Bone marrow (tissue), 2 donors: ENCODE measurements around the gene FAM229A.
"Not testable (repeated sequence)": the region's sequence is repeated elsewhere in the genome, so short reads cannot be mapped to it uniquely, and the experiment has no call there.

Experiments
- DNase-seq, 2 donors: peaks; one replicate each; lab custom pipeline; 2025; lab: John Stamatoyannopoulos, UW

The FAM229A gene

GRCh38 chr1:32377541-32378220, 15.4 kb upstream of the FAM229A start:
- DNase-seq = no peak

DNA sequence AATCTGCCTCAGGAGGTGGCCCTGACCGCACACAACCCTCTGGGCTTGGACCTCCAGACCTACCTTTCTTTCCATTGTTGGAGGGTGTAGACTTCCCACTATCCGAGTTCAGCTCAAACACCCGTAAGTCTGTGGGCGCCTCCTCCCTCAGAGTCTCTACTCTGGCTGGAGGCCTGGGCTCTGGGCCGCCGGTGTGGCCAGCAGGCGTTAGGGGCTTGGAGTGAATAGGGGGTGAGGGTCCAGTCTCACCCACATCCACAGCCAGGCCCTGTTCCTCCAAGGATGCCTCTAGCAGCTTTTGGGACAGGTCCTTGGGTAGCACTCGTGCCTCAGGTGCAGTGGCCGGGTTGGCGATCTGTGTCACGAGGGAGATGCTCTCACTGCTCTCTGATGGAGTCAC, 13.9 kb upstream of the FAM229A start:
- no peak for DNase-seq

DNA sequence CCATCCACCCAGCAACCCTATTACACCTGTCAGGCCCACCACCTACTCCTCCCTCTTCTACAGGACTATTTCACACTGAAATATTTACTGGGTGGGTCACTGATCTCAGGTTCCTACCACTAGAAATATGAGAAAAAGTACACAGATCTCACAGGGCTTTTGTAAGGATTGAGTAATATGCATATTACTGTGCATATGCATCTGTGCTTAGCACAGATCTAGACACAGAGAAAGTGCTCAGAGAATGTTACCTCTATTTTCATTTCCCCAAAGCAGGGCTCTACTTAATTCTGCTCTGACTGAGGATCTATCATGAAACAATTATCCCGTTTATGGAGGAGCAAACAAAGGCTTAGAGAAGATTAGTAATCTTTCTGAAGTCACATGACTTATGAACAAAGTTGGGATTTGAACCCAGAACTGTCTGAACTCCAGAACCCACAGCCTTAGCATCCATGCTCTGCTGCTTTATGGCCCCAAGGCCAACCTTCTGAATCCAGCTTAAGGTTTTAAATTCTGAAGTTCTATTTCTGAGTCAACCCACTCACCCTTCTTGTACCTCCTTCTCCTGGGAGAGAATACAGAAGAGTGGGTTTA, 11.8 kb upstream of the FAM229A start:
- DNase-seq = no peak

DNA sequence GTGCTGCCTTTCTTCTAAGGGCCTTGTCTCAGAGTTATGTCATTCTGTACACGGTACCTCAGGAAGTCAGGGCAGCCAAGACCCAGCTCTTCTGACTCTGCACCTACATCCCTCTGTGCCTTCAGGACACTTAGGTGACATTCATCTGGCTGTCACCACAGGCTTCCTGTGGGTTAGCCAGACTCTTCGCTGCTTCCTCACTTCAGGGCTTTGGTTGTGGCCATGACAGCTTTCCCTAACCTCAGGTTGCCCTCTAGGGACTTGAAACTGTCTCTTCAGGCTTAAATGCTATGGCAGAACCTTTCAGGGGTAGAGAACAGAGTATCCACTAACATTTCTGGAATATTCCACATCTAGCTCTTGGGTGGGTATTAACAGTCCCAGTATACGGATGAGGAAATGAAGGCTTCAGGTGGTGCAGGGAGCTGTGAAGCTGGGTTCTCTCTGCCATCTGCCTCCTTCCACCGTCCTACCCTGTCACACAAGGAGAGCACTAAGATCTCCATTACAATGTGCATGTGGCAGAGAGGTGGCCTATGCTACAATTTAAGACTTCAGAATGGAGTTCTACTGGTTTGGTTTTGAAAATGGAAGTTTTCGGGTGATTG, 10.0 kb upstream of the FAM229A start:
- peak in 1 of 2 donors; percentile 78 for DNase-seq

DNA sequence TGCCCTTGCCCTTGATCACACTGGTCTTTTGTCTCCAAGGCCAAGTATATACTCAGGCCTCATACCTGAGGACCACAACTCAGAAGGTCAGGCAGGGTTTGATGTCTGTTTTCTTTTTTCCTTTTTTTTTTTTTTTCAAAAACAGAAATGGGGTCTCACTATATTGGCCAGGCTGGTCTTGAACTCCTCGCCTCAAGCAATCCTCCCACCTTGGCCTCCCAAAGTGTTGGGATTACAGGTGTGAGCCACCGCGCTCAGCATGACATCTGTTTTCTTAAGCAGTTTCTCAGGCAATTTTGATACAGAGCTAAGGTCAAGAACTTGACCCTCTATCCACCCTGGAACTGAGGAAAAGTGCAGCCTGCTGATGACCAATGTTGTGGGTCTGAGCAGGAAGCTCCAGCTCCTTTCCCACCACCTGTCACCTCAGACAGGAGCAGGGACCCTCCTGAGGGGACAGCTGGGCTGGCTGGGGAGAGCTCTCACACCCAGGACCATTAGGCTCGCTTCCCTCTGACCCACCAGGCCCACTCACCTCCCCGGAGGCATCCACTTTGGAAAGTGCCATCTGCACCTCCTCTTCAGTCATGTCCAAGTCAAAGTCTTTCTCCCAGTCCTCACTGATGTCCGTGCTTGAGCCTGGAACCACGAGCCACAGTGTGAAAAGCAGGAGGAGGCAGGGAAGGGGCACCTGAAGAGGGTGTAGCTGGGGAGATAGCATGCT, 5.8 kb upstream of the FAM229A start:
- DNase-seq = no peak

GRCh38 chr1:32365445-32365844, 3.2 kb upstream of the FAM229A start:
- DNase-seq = no peak

DNA sequence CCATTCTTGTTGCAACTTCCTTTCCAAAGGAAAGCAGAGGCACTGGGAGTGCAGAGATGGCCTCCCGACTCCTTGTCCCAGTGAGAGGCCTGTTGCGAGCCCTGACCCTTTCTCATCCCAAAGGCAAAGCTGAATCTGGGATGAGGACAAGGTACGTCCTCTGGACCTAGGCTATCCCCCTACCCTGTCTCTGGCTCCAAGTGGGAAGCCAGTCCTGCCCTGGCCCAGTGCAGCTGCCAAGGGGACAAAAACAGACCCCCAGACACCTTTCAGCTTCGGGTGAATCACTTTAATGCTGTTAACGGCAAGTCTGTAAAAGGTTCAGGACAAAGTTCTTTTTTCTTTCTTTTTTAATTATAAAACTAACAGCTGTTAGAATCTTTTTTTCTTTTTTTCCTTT, 2.6 kb upstream of the FAM229A start:
- no peak for DNase-seq

- no peak for DNase-seq
Observed at GRCh38 chr1:32363713-32364112, 1.4 kb upstream of the FAM229A start.

DNA sequence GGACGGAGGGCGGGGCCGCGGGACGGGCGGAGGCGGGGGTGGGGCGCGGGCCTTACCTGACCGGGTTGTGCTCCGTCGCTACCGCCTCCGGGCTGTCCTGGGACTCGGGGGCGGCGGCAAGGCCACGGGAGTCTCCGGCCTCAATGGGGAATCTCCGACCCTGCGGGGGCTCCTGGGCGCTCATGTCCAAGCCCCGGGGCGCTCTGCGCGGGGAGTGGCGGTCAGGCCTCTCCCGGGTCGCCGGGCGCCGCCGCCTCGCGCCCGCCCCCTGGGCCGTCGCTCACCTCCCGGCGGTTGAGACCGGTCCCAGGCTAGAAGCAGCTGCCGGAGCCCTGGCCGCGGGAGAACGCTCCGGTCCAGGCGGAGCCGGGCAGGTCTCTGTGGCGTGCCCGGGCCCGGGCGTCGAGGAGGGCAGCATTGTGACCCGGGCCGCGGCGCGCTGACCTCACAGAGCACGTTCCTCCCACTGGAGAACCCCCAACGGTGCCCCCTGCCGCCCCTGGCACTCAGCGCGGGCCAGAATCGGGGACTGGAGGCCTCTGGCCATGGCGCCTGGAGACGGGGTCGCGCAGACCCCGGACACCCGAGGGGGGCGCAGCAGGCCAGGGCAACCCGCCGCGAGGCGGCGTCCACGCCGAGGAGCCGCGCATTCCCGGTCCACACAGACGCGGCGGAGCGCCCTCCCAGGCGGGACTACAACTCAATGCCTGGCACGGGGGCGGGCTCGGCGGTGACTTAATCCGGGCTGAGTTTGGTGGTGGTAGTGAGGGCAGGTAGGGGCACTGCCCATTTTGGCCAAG, 411 bp downstream of the FAM229A start:
- no peak for DNase-seq

- DNase-seq = no peak
Observed at GRCh38 chr1:32361308-32361673, 994 bp downstream of the FAM229A start.

- DNase-seq = no peak
Observed at GRCh38 chr1:32358435-32358834, 3.9 kb downstream of the FAM229A start.

- no peak for DNase-seq
Observed at GRCh38 chr1:32357614-32358013, 4.7 kb downstream of the FAM229A start.

GRCh38 chr1:32356478-32356877, 5.8 kb downstream of the FAM229A start:
- DNase-seq = no peak

DNA sequence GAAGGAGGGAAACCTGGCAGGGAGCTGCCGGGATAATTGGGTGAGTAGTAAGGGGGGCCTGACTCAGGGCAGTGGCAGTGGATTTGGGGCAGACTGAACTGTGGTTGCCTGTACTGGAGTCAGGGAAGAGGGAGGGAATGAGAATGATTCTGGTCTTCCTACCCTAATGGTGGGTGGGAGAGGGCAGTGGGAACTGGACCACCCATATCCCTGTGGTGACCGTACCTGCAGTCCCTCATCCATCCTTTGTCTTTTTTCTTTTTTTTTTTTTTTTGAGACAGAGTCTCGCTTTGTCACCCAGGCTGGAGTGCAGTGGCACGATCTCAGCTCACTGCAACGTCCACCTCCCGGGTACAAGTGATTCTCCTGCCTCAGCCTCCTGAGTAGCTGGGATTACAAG, 6.5 kb downstream of the FAM229A start:
- not testable (repeated sequence) for DNase-seq

DNA sequence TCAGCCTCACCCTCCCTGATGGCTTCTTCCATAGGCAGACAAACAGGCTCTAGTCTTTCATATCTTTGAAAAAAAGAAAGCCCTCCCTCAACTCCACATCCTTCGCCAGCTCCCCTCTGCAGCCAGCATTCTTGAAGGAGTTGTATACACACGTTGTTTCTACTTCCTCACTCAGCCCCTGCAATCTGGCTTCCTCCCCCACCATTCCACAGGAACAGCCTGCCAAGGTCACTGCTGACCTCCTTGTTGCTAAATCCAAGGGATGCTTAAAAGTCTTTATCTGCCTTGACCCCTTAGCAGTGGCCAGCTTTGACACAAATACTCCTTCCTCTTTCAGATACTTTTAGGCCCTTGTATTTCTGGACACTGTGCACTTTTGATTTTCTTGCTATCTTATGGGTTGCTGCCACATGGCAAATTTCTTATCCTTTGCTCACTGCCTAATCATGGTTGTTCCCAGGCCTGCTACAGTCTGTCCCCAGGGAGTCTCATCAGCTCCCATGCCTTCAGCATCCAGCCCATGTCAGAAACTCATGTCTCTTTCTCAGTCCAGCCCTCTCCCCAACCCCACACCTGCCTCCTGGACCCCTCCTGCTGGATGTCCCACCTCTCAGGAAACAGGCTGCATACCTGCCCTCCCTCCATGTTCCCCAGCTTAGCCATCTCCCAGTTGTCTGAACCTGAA, 8.3 kb downstream of the FAM229A start:
- no peak for DNase-seq

DNA sequence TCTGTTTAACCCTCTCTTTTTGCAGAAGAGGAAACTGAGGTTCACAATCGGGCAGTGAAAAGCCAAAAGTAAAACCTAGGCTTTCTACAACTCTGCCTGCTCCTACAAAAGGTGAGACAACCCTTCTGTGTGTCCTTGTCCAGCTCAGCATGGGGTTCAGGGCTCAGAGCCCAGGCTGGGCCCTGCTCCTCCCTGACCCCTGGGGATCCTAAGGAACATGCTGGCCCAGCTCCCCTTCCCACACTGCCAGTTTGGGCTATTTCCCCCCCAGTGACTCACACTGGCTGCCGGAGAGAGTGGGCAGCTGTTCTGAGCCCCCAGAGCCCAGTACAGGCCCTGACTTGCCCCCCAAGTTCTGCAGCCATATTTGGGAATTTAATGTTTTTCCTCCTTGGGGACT, 8.9 kb downstream of the FAM229A start:
- no peak for DNase-seq

DNA sequence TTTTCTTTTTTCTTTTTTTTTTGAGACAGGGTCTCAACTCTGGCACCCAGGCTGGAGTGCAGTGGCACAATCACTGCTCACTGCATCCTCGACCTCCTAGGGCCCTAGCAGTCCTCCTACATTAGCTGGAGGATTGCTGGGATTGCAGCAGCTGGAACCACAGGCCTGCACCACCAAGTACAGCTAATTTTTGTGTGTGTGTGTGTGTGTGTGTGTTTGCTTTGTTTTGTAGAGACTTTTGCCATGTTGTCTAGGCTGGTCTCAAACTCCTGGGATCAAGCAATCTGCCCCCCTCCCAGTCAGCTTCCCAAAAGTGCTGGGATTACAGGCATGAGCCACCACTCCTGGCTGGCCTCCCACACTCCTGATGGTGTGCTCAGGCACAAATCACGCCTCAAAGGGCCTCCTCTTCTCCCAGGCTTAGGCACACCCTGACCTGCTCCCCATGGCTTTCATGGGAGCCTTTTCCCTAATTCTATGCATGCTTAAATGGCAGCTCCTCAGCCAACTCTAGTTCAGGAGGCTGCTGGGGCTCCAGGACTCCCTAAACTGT, 9.4 kb downstream of the FAM229A start:
- DNase-seq = no peak

DNA sequence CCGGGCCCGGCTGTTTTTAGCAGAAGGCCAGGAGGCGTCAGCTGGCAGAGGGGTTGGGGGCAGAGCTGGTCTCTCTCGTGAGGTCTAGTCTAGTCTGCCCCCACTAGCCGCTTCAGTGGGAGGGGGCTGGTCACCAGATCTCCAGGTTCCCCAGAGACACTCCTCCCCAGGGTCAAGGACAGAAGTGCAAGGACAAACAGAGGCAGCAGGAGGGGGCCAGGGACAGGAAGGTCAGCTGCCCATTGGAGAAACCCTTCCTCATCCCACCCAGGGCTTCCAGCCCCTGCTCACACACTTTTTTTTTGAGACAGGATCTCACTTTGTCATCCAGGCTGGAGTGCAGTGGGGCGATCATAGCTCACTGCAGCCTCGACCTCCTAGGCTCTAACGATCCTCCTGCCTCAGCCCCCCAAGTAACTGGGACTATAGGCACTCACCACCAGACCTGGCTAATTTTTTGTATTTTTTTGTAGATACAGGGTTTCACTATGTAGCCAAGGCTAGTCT, 10.0 kb downstream of the FAM229A start:
- no peak for DNase-seq

- DNase-seq = peak; percentile 86 to 92
Observed at GRCh38 chr1:32351399-32352238, 10.7 kb downstream of the FAM229A start.

- peak in 1 of 2 donors; percentile 92 for DNase-seq
Observed at GRCh38 chr1:32350785-32351398, 11.4 kb downstream of the FAM229A start.
